HCT116 (cell line): ENCODE measurements around the gene PKDCC.

Source experiments
- JUND ChIP-seq: IDR thresholded peaks from 2 replicates; pipeline ENCODE4 v1.6.1; 2012
- POLR2A ChIP-seq: IDR thresholded peaks from 2 replicates; pipeline ENCODE4 v1.7.0; 2011; ENCODE audit warnings: borderline replicate concordance; ENCODE audit not compliant: insufficient read depth, insufficient read length; ENCODE audit errors: extremely low read depth
- POLR2AphosphoS5 ChIP-seq: IDR thresholded peaks from 2 replicates; pipeline ENCODE4 v1.6.1; 2011; ENCODE audit warnings: mild to moderate bottlenecking, low read depth, low read length, moderate library complexity
- YY1 ChIP-seq: IDR thresholded peaks from 2 replicates; pipeline ENCODE4 v1.6.1; 2011; ENCODE audit warnings: low read length, low read depth, moderate library complexity, mild to moderate bottlenecking; ENCODE audit not compliant: insufficient replicate concordance; ENCODE audit errors: extremely low read depth
- TF ChIP-seq, protein P1 (sequence below), 3 experiments: fragments of 200-600 bp in 1 of 3; sonication (generic) in 1 of 3; IDR thresholded peaks in 2 of 3; conservative IDR thresholded peaks in 1 of 3; 2 replicates each; pipeline ENCODE4 v1.5.1; 2012 to 2017; ENCODE audit warnings: low read depth in 2 of 3, low read length in 2 of 3, antibody characterized with exemption in 1 of 3, borderline replicate concordance in 1 of 3, control low read depth in 1 of 3, mild to moderate bottlenecking in 1 of 3, mixed read lengths in 1 of 3, mixed run types in 1 of 3, moderate library complexity in 1 of 3; ENCODE audit not compliant: insufficient read depth in 1 of 3
- TF ChIP-seq, protein P2 (sequence below): IDR thresholded peaks from 2 replicates; pipeline ENCODE4 v1.6.1; 2012
- TF ChIP-seq, protein P3 (sequence below): IDR thresholded peaks from 2 replicates; pipeline ENCODE4 v1.6.1; 2012; ENCODE audit warnings: low read depth

DNA sequence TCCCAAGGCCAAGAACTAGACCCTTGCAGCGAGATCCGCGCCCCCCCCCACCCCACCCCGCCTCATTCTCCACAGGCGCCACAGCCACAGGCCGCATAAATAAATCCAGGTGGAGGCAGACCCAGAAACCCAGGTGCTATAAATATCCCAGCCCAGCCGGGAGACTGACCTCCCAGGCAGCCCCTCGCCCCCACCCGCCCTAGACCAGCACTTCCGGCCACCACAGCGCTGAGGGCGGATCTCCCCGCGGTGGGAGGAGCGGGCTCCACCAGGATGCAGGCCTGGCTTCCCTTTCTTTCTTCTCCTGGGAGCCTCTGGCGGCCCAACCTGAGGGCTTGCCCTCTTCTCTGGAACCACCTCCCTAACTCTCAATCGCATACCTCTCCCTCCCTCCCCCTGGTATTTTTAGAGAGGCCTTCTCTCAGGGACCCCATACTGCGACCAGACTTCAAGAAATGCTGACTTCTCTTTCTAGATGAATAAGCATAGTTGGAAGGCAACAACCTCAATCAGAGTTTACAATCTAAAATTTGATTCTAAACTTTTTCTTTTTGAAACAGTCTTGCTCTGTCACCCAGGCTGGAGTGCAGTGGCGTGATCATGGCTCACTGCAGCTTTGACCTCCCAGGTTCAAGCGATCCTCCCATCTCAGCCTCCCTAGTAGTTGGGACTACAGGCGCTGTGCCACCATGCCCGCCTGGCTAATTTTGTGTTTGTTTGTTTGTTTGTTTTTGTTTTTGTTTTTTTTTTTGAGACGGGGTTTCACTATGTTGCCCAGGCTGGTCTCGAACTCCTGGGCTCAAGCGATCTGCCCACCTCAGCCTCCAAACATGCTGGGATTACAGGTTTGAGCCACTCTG lies 55.0 kb downstream of the PKDCC start:
- TF ChIP-seq, protein P1, sequence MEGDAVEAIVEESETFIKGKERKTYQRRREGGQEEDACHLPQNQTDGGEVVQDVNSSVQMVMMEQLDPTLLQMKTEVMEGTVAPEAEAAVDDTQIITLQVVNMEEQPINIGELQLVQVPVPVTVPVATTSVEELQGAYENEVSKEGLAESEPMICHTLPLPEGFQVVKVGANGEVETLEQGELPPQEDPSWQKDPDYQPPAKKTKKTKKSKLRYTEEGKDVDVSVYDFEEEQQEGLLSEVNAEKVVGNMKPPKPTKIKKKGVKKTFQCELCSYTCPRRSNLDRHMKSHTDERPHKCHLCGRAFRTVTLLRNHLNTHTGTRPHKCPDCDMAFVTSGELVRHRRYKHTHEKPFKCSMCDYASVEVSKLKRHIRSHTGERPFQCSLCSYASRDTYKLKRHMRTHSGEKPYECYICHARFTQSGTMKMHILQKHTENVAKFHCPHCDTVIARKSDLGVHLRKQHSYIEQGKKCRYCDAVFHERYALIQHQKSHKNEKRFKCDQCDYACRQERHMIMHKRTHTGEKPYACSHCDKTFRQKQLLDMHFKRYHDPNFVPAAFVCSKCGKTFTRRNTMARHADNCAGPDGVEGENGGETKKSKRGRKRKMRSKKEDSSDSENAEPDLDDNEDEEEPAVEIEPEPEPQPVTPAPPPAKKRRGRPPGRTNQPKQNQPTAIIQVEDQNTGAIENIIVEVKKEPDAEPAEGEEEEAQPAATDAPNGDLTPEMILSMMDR (IDR thresholded peaks at IDR 0.05 in 2 of 3, conservative IDR thresholded peaks at IDR 0.05 in 1 of 3; ENCODE audit: borderline replicate concordance in 1 of 3, insufficient read depth in 1 of 3, low read depth in 2 of 3, low read length in 2 of 3) = no peak
- TF ChIP-seq POLR2AphosphoS5 = no peak
- TF ChIP-seq, protein P2, sequence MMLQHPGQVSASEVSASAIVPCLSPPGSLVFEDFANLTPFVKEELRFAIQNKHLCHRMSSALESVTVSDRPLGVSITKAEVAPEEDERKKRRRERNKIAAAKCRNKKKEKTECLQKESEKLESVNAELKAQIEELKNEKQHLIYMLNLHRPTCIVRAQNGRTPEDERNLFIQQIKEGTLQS = no peak
- TF ChIP-seq, protein P3, sequence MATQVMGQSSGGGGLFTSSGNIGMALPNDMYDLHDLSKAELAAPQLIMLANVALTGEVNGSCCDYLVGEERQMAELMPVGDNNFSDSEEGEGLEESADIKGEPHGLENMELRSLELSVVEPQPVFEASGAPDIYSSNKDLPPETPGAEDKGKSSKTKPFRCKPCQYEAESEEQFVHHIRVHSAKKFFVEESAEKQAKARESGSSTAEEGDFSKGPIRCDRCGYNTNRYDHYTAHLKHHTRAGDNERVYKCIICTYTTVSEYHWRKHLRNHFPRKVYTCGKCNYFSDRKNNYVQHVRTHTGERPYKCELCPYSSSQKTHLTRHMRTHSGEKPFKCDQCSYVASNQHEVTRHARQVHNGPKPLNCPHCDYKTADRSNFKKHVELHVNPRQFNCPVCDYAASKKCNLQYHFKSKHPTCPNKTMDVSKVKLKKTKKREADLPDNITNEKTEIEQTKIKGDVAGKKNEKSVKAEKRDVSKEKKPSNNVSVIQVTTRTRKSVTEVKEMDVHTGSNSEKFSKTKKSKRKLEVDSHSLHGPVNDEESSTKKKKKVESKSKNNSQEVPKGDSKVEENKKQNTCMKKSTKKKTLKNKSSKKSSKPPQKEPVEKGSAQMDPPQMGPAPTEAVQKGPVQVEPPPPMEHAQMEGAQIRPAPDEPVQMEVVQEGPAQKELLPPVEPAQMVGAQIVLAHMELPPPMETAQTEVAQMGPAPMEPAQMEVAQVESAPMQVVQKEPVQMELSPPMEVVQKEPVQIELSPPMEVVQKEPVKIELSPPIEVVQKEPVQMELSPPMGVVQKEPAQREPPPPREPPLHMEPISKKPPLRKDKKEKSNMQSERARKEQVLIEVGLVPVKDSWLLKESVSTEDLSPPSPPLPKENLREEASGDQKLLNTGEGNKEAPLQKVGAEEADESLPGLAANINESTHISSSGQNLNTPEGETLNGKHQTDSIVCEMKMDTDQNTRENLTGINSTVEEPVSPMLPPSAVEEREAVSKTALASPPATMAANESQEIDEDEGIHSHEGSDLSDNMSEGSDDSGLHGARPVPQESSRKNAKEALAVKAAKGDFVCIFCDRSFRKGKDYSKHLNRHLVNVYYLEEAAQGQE = no peak
- no peak for TF ChIP-seq YY1
- no peak for TF ChIP-seq POLR2A
- no peak for TF ChIP-seq JUND
